Neuron (in vitro differentiated cells): ENCODE data around the gene ELN.

Experiments used
- H2AFZ ChIP-seq: one replicate; pipeline ENCODE4 v1.6.1; 2013; ENCODE audit warnings: low read depth, mild to moderate bottlenecking, inconsistent platforms, low read length, moderate library complexity
- H3K27me3 ChIP-seq: one replicate; pipeline ENCODE4 v1.6.1; 2013; ENCODE audit warnings: low read length; ENCODE audit not compliant: insufficient read depth
- H3K36me3 ChIP-seq: one replicate; pipeline ENCODE4 v1.6.1; 2013; ENCODE audit warnings: low read length; ENCODE audit not compliant: insufficient read depth
- H3K4me1 ChIP-seq: one replicate; pipeline ENCODE4 v1.6.1; 2013; ENCODE audit warnings: low read length; ENCODE audit not compliant: insufficient read depth
- H3K4me3 ChIP-seq: 2 replicates; pipeline ENCODE4 v1.5.1; 2013; ENCODE audit warnings: mild to moderate bottlenecking, low read length, moderate library complexity
- H3K9me3 ChIP-seq: one replicate; pipeline ENCODE4 v1.6.1; 2013; ENCODE audit warnings: low read length

ELN gene

DNA sequence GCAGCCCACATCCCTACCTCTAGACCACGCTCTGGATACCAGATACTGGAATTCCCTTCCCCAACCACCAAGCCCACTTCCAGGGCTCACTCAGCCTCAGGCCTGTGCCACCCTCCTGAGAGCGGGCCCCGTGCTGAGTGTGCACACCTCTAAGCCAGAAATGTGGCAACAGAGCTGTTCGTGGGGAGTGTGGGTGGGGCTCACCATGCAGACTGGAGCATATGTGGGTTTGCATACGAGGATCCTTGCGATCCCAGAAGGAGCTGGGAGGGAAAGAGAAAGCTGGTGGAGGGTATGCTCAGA, 42.6 kb downstream of the ELN start:
- H3K36me3 ChIP-seq, result no peaks in the 10 kb centered on the region
- H3K9me3 ChIP-seq, result no peaks in the 10 kb centered on the region
- no peaks in the 10 kb centered on the region for H3K4me1 ChIP-seq
- no peak overlapping the region for H3K4me3 ChIP-seq
- H3K27me3 ChIP-seq, result no peaks in the 10 kb centered on the region
- H2AFZ ChIP-seq, result no peak overlapping the region

DNA sequence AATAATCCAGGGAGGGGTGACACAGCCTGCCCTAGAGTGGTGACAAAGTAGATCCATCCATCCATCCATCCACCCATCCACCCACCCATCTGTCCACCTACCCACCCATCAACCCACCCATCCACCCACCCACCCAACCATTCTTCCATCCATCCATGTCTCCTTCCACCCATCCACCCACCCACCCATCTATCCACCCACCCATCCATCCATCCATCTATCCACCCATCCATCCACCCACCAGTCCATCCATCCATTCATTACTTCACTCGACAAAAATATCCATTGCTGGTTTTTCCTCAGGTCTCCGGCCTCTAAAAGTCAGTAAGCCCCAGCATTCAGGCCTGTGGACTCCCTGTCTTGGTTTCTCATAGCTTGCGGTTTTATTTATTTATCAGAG, 43.1 kb downstream of the ELN start:
- no peaks in the 10 kb centered on the region for H3K27me3 ChIP-seq
- no peak overlapping the region for H2AFZ ChIP-seq
- H3K9me3 ChIP-seq, result no peaks in the 10 kb centered on the region
- H3K4me3 ChIP-seq, result no peak overlapping the region
- no peaks in the 10 kb centered on the region for H3K4me1 ChIP-seq
- no peaks in the 10 kb centered on the region for H3K36me3 ChIP-seq

DNA sequence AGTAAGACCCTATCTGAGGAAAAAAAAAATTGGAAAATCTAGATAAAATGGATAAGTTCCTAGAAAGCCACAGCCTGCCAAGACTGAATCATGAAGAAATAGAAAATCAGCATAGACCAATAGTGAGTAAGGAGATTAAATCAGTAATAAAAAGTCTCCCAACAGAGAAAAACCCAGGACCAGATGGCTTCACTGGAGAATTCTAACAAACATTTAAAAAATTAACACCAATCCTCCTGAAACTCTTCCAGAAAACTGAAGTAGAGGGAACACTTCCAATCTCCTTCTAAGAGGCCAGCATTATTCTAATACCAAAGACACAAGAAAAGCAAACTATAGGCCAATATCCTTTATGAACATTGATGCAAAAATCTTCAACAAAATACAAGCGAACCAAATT, 46.8 kb downstream of the ELN start:
- Histone ChIP-seq H2AFZ (no peak overlapping the region), H3K9me3 (no peaks in the 10 kb centered on the region), H3K4me3 (no peak overlapping the region), H3K4me1 (peaks cover 7% of the 10 kb centered on the region), H3K36me3 (no peaks in the 10 kb centered on the region), H3K27me3 (no peaks in the 10 kb centered on the region)

DNA sequence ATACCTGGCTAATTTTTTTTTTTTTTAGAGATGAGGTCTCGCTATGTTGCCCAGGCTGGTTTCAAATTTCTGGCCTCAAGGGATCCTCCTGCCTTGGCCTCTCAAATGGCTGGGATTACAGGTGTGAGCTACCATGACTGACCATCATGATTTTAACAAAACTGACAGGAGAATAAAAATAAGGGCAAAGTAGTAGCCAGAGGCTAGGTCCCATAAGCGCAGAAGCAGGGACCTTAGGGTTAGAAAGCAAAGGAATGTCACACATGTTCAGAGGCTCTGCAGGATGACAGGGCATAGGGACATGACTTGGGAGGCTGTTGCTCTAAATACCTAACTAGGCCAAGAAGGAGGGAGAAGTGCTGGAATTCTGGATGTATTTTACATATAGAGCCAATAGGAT, 50.5 kb downstream of the ELN start:
- Histone ChIP-seq H3K4me1 (peaks cover 14% of the 10 kb centered on the region), H3K9me3 (no peaks in the 10 kb centered on the region), H3K36me3 (no peaks in the 10 kb centered on the region), H3K4me3 (no peak overlapping the region), H3K27me3 (no peaks in the 10 kb centered on the region), H2AFZ (no peak overlapping the region)

DNA sequence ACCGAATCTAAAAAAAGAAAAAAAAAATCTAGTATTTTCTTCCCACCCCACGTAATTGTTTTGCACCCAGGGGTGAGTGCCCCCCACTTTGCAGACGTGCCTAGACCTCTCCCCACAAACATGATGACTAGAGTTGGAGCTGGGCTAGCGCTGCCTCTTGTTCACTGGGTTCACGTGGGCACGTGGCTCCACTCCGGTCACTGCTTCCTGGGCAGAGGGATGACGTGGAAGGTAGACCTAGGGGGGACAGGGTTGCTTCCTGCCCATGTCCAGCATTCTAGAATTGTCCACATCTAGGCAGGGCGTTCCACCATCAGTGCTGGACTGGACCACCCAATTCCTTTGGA, 54.8 kb downstream of the ELN start:
- H3K9me3 ChIP-seq, result no peaks in the 10 kb centered on the region
- H3K27me3 ChIP-seq, result no peaks in the 10 kb centered on the region
- peak overlapping the region; percentile 58 for H3K4me3 ChIP-seq
- H3K4me1 ChIP-seq, result peaks cover 22% of the 10 kb centered on the region
- H2AFZ ChIP-seq, result no peak overlapping the region
- H3K36me3 ChIP-seq, result peaks cover 10% of the 10 kb centered on the region

DNA sequence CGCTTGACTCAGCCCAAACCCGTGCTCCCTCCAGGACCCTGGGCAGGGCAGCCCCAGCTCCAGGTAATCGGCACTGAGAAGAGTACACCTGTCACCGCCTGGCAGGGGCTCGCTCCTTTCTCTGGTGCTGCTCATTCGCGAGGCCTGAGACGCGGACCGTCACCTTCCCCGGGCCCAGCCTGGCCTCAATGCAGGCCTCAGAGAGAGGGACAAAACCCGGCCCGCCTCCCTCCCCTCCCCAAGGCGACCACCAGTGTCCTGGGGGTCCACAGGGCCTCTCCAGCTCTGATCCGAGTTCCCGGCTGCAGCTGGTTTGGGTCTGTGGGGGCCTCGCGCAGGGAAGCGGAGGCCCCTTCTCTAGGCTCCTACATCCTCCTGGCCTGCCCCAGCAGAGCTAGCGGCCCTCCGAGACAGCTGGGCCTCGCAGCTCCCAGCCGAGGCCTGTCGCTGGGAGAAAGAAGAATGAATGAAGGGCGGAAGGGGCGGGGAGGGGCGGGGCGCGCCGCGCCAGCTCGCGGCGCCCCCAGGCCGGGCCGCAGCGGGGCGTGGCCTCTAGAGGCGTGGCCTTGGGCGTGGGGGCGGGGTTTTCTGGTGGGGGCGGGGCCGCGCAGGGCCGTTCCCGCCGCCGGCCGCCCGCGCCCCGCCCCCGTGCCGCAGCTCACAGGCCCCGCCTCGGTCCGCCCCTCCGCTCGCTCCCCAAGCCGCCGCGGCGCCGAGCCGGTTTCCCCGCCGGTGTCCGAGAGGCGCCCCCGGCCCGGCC, 55.3 kb downstream of the ELN start, which contains the start of gene LIMK1:
Gene LIMK1, plus strand, starts transcription at position 688 of the 760 bp plus-strand sequence. CDS start 187 bp downstream, outside the sequence.
- Histone ChIP-seq H2AFZ (no peak within 1 kb of the TSS), H3K4me3 (peak within 1 kb of the TSS; percentile 70), H3K27me3 (no peaks in the 10 kb centered on the region), H3K9me3 (no peaks in the 10 kb centered on the region), H3K4me1 (peaks cover 22% of the 10 kb centered on the region), H3K36me3 (peaks cover 16% of the 10 kb centered on the region)

DNA sequence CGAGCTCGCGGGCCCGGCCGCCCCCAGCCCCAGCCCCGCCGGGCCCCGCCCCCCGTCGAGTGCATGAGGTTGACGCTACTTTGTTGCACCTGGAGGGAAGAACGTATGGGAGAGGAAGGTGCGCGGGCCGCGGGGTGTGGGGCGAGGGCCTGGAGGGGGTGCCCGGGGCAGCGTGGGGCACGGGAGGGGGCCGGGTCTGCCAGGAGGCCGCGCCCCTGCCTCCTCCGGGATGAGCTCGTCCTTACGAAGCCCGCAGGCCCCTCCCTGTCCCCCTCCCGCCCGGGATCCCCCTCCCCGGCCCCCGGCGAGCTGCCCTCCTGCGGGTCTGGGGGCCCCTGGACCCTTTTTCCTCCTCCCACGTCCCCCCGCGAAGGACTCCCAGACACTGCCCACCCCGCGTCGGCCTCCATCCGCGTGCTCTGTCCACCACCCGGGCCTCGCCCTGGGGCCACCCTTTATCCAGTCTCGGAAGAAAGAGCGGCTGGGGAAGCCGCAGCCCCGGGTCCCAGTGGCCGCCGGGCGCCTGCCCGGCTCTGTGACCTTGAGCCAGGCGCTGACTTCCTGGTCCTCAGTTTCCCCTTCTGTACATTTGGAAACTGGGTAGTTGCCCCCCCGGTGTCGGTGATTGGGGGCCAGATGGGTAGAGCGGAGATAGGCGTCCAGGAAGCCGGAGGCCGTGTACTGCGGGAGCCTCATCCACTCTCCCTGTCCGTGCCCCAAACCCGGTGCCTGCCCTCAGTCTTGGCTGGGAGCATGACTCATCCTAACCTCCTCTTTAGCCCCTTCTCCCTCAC, 56.2 kb downstream of the ELN start:
- Histone ChIP-seq H3K9me3 (no peaks in the 10 kb centered on the region), H3K4me1 (peaks cover 20% of the 10 kb centered on the region), H3K36me3 (peaks cover 21% of the 10 kb centered on the region), H3K27me3 (no peaks in the 10 kb centered on the region), H3K4me3 (peak overlapping the region; percentile 70), H2AFZ (no peak overlapping the region)

DNA sequence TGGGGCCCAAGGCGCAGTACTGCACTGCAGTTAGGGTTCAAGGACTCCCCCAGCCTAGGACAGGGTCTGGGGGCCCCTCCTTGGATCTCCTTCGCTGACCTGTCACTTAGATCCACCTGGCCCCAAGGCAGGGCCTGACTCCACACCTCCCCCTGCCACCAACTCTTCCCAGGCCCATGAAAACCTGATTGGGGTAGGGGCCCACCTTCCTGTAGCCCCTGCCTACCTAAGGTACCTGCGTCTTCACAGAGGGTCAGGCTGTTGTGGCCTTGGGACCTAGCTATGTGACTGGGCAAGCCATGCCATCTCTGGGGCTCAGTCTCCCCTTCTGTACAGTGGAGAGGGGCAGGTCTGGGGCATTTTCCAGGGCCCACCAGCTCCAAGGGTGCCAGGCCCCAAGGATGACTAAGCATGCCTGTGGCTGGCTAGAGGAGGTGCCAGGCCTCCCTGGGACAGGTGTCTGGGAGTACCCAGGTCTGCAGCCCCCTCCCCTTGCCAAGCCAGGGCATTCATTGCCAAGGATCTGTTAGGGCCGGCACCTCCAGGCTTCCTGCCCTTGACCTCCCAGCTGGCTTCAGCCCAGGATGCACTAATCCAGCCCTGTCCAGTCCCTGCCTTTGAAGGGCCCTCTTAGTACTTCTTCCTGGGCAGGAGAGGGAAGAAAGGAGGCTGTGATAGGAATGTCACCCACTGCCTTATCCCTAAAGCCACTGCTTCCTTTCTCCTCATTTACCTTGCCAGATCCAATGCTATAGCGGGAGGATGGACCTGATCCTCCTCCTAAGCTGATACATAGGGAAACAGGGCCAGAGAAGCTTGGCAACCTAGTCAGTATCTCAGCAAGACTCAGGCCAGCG, 57.0 kb downstream of the ELN start:
- H3K4me1 ChIP-seq, result peaks cover 14% of the 10 kb centered on the region
- H3K9me3 ChIP-seq, result no peaks in the 10 kb centered on the region
- no peaks in the 10 kb centered on the region for H3K27me3 ChIP-seq
- H3K4me3 ChIP-seq, result peak overlapping the region; percentile 70
- H2AFZ ChIP-seq, result no peak overlapping the region
- H3K36me3 ChIP-seq, result peaks cover 26% of the 10 kb centered on the region

DNA sequence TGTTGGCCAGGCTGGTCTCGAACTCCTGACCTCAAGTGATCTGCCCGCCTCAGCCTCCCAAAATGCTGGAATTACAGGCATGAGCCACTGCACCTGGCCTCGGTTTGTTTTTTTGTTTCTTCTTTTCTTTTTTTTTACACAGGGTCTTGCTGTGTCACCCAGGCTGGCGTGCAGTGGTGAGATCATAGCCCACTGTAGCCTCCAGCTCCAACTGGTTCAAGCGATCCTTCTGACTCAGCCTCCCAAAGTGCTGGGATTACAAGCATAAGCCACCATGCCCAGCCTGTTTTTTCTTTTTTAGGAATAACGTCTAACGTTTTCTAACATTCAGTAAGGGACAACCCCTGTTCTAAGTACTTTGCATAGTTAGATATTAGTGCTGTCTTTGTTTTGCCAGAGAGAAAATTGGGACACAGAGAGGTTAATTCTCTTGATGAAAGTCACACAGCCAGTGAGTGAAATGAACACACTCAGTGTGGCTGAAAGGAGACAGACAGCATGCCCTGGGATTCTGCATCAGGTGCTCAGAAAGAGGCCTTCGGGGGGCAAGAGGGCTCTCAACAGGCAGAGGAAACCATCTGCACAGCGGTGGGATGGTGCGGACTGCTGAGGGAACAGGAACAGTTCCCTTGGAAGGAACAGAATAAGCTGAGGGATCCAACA, 59.9 kb downstream of the ELN start:
- Histone ChIP-seq H3K4me3 (no peak overlapping the region), H3K4me1 (peaks cover 26% of the 10 kb centered on the region), H3K9me3 (no peaks in the 10 kb centered on the region), H3K27me3 (no peaks in the 10 kb centered on the region), H2AFZ (no peak overlapping the region), H3K36me3 (peaks cover 26% of the 10 kb centered on the region)

DNA sequence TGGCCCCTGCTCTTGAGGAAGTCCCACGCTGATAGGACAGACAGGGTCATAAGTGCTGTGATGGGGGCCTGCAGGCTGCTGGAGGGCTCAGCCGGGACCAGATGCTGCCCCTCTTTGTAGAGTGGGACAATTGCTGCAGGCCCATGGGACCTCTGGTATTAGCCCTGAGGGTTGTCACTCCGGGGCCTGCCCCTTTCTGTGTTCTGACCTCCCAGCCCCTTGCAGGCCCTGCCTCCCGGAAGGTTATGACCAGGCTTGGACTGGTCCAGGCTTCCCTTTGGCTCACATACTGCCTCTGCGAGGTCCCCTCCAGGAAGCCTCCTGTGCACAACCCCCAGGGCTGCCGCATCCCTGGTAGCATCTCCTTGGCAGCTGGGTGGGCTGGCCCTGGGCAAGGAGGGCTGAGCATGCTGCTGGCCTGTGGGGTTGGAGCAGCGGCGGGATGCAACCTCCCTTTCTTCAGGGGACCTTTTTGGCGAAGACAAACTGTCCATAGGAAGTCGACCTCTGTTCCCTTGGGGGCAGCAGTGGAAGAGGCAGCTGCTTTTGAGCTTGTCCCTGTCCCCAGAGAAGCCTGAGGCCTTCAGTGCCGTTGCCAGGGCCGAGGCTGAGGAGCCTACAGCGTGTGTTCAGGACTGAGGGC, 64.5 kb downstream of the ELN start:
- Histone ChIP-seq H3K9me3 (peaks cover 4% of the 10 kb centered on the region), H3K4me1 (peaks cover 37% of the 10 kb centered on the region), H2AFZ (no peak overlapping the region), H3K27me3 (no peaks in the 10 kb centered on the region), H3K4me3 (no peak overlapping the region), H3K36me3 (peaks cover 25% of the 10 kb centered on the region)

DNA sequence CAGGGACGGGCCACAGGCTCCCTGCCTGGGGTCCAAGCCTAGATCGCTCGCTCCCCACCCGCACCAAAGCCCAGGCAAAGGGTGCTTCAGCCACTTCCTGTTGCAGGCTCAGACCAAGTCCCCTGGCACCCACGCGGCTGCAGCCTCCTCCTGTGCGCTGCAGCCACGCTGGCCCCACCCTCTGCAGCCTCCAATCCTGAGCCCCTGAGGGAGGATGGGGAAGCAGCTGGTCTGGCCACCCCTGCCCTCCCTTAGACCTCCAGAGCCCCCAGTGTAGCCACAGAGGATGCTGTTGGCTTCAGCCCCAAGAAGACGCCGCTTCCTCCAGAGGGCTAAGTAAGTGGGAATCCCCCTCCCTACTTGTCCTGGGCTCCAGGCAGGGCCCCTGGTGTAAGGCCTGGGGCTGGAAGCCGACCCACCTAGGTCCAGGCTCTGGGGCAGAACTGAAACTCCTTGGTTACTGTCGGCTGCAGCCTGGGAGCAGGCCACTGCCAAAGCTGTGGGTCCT, 65.0 kb downstream of the ELN start:
- H3K4me1 ChIP-seq, result peaks cover 37% of the 10 kb centered on the region
- H3K4me3 ChIP-seq, result no peak overlapping the region
- H3K9me3 ChIP-seq, result peaks cover 4% of the 10 kb centered on the region
- H3K27me3 ChIP-seq, result no peaks in the 10 kb centered on the region
- H3K36me3 ChIP-seq, result peaks cover 27% of the 10 kb centered on the region
- H2AFZ ChIP-seq, result no peak overlapping the region

DNA sequence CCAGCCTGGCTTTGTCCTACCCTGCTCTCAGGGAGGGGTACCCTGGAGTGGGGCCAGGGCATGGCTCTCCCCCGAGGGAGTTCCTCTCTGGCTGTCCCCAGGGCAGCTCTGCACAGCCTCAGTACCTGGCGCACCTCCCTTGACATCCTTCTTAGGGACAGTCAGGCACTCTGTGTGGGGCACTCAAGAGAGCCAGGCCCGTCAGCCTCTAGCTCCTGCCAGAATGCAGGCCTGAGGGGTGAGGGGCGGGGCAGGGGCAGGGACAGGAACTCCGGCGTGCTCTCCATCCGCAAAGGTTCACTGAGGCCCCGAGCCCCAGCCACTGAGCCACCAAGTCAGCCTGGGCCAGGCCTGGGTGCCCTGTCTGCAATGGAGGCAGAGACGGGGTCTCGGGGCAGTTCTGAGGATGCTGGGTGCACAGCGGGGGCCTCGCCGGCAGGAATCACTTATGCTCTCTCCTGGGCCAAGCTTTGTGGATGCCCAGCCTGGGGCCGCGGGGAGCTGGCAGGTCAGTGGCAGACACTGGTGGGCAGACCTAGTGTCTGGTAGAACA, 65.8 kb downstream of the ELN start:
- no peaks in the 10 kb centered on the region for H3K27me3 ChIP-seq
- no peak overlapping the region for H3K4me3 ChIP-seq
- peaks cover 37% of the 10 kb centered on the region for H3K4me1 ChIP-seq
- H2AFZ ChIP-seq, result no peak overlapping the region
- peaks cover 25% of the 10 kb centered on the region for H3K36me3 ChIP-seq
- peaks cover 4% of the 10 kb centered on the region for H3K9me3 ChIP-seq
